Peyer's patch (tissue), 4 donors: ENCODE measurements around the gene WHRN.

Experiments used
- POLR2A ChIP-seq, 2 donors: fragments of 450-650 bp; IDR thresholded peaks; one replicate each; pipeline ENCODE4 v1.5.1; 2017; ENCODE audit warnings: antibody characterized with exemption in 2 of 2, mild to moderate bottlenecking in 2 of 2, moderate library complexity in 2 of 2
- TF ChIP-seq, protein P1 (sequence below), 6 experiments: fragments of 450-650 bp in 4 of 6; fragments of 200-600 bp in 2 of 6; sonication (generic) in 1 of 6; IDR thresholded peaks; one replicate each; pipeline ENCODE4 v1.5.1; 2017 to 2019; ENCODE audit warnings: antibody characterized with exemption in 6 of 6, mild to moderate bottlenecking in 3 of 6, moderate library complexity in 1 of 6

DNA sequence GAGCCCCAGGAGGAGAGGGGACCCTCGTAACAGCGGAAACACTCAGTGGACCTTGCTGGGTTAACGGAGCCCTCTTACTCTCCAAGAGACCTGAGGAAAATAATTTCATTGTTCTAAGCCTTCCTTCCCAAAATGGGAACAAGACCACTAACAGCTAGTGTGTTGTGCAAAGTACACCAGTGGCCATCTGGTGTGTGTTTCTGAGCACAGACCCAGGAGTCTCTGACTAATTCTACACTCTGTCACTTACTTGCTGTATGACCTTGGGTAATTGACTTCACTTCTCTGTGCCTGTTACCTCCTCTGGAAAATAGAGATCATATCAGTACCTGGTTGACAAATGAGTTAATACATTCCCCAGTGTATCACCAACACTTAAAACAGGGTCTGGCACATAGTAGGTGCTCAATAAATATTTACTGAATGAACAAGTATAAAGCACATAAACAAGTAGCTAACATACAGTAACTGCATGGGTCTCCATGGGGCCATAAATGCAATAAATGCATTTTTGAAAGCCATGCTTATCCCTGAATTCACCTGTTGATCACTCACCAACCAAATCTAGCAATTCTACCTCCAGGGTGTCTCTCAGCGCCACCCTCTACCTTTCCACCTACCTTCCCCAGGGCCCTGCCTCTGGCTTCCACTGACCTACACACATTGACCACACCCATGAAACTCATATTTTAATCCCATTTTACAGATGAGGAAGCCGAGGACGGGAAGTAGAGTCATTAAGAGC lies 72.8 kb downstream of the WHRN start:
- TF ChIP-seq, protein P1, sequence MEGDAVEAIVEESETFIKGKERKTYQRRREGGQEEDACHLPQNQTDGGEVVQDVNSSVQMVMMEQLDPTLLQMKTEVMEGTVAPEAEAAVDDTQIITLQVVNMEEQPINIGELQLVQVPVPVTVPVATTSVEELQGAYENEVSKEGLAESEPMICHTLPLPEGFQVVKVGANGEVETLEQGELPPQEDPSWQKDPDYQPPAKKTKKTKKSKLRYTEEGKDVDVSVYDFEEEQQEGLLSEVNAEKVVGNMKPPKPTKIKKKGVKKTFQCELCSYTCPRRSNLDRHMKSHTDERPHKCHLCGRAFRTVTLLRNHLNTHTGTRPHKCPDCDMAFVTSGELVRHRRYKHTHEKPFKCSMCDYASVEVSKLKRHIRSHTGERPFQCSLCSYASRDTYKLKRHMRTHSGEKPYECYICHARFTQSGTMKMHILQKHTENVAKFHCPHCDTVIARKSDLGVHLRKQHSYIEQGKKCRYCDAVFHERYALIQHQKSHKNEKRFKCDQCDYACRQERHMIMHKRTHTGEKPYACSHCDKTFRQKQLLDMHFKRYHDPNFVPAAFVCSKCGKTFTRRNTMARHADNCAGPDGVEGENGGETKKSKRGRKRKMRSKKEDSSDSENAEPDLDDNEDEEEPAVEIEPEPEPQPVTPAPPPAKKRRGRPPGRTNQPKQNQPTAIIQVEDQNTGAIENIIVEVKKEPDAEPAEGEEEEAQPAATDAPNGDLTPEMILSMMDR (IDR thresholded peaks at IDR 0.05) = no peak
- no peak for TF ChIP-seq POLR2A (IDR thresholded peaks at IDR 0.05)
